Gastroesophageal sphincter (tissue), 3 donors: Measurements from ENCODE around the gene SLC24A3.

ENCODE experiments used
- CTCF ChIP-seq, 4 experiments: fragments of 200-600 bp in 2 of 4; fragments of 450-650 bp in 2 of 4; sonication (generic) in 1 of 4; IDR thresholded peaks; one replicate each; pipeline ENCODE4 v1.5.1; 2017 to 2019; ENCODE audit warnings: antibody characterized with exemption in 4 of 4, mild to moderate bottlenecking in 2 of 4, moderate library complexity in 2 of 4
- POLR2A ChIP-seq, 2 donors: fragments of 450-650 bp; IDR thresholded peaks; one replicate each; pipeline ENCODE4 v1.6.1; 2017; ENCODE audit warnings: antibody characterized with exemption in 2 of 2, mild to moderate bottlenecking in 2 of 2, moderate library complexity in 1 of 2

- TF ChIP-seq POLR2A (IDR thresholded peaks at IDR 0.05) (no peak), CTCF (IDR thresholded peaks at IDR 0.05) (no peak)
These were observed 481.1 kb downstream of the SLC24A3 start for GRCh38 chr20:19693508-19693907.
